Left colon (tissue), 2 donors: Measurements from ENCODE around the gene SNX19. TPM values are rescaled to one million over a fixed set of nuclear protein-coding genes. Genes with fewer than 3 reads are reported as not detected.
"Not testable (repeated sequence)": the region's sequence is repeated elsewhere in the genome, so short reads cannot be mapped to it uniquely, and the experiment has no call there.

Experiments used
- ATAC-seq: fragments of 200-7000 bp; cut with Tn5 transposase; one replicate; pipeline ENCODE4 v1.9.1; 2020; ENCODE audit warnings: mild to moderate bottlenecking, moderate library complexity
- DNase-seq, 2 donors: peaks; one replicate each; pipeline ENCODE4 v3.0.0-alpha.2; 2020
- intact Hi-C, 2 donors: fragments of 100-400 bp; cut with DNase I in 1 of 2; cut with micrococcal nuclease in 1 of 2; formaldehyde crosslinking; loops; one replicate each; pipeline versions ENCODE4 v1.11.2 to v1.14.0; 2022; cut with DNase I, micrococcal nuclease
- long read RNA-seq: library from polyadenylated mRNA; unstranded; transcript quantifications from one replicate; pipeline ENCODE4 v2.0.0, GENCODE V29; 2021
- total RNA-seq, 2 donors: library from RNA; stranded (reverse); fragmentation: NEBNext Ultra II Directional; extraction: Animal tissue kit (Norgen Biotek cat#: 25700); gene quantifications; one replicate each; pipeline ENCODE4 v1.2.1, GENCODE V29; 2021
- donor health status: DM: no; HTN: no; CAD: no.
- donor health status: DM: yes; HTN: yes; CAD: no.

The SNX19 gene, protein sequence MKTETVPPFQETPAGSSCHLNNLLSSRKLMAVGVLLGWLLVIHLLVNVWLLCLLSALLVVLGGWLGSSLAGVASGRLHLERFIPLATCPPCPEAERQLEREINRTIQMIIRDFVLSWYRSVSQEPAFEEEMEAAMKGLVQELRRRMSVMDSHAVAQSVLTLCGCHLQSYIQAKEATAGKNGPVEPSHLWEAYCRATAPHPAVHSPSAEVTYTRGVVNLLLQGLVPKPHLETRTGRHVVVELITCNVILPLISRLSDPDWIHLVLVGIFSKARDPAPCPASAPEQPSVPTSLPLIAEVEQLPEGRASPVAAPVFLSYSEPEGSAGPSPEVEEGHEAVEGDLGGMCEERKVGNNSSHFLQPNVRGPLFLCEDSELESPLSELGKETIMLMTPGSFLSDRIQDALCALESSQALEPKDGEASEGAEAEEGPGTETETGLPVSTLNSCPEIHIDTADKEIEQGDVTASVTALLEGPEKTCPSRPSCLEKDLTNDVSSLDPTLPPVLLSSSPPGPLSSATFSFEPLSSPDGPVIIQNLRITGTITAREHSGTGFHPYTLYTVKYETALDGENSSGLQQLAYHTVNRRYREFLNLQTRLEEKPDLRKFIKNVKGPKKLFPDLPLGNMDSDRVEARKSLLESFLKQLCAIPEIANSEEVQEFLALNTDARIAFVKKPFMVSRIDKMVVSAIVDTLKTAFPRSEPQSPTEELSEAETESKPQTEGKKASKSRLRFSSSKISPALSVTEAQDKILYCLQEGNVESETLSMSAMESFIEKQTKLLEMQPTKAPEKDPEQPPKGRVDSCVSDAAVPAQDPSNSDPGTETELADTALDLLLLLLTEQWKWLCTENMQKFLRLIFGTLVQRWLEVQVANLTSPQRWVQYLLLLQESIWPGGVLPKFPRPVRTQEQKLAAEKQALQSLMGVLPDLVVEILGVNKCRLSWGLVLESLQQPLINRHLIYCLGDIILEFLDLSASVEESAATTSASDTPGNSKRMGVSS
- 10 to 100 TPM; 59.0 to 60.6 TPM for total RNA-seq
- long read RNA-seq, full-length matches to known transcripts: 13 of 41 reads
- long read RNA-seq, partial matches to known transcripts: 5 of 41 reads
- long read RNA-seq, other reads (novel, unspliced or antisense): 23 of 41 reads

DNA sequence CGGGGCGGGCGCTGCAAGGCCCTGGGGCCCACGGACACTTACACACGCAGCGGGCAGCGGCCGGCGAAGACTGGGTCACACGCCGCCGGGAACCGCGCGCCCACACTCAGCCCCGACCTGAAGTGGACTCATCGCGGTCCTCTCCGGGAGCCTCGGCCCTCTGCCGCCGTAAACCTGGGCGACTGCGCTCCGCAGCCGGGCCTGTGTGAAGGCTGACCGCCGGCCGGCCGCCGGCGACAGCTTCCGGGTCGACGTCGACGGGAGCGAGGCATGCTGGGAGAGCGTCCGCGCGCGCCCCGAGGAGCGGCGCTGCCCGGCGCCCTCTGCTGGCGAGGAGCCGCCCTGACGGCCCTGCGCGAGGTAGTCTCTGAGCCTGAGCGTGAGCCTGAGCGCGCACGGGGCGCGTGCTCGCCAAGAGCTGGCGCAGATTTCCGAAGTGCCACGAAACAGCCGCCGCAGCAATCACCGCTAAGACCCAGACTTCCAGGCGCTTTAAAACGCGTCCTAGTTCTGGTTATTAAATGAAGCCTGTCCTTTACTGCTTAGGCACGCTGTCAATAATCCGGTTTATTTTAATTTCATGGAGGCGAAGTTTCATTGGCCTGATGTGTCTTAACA lies at the start of gene SNX19:
Gene SNX19, minus strand, starts transcription at position 242 of the 618 bp plus-strand sequence. CDS start 540 bp downstream, outside the sequence.
- ATAC-seq: peak; percentile 98
- peak; percentile 87 to 94 for DNase-seq
- intact Hi-C loops: no loop called here

DNA sequence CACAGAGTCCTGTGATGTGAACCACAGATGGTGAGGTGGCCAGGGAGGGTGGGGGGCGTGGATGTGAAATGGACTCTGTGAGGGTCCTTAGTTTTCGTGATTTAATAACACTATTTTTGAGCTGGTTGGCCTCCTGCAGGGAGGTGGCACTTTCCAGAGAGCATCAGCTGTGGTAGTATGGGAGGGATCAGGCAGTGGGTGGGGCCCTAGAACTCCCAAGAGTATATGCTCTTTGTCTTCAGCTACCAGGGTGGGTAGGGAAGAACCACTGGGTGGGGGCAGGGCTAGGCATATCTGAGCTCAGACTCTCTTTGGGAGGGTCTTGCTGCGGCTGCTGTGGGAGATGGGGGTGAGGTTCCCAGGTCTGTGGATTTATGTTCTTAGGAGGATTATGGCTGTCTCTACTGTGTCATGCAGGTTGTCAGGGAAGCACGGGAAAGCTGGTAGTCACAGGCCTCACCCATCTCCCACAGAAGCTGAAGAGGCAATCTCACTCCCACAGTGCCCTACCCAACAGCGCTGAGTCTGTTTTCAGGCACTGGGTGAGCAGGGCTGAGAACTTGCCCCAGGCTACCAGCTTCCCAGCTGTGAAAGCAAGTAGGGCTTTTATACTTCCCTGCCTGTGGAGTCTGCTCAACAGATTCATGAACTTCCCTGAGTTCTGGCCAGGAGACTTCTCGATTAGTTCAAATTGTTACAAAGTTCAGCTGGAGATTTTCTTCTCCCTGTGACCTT lies 47.9 kb upstream of the SNX19 start:
- DNase-seq (no peak), ATAC-seq (no peak)
- intact Hi-C loops: no loop called here

DNA sequence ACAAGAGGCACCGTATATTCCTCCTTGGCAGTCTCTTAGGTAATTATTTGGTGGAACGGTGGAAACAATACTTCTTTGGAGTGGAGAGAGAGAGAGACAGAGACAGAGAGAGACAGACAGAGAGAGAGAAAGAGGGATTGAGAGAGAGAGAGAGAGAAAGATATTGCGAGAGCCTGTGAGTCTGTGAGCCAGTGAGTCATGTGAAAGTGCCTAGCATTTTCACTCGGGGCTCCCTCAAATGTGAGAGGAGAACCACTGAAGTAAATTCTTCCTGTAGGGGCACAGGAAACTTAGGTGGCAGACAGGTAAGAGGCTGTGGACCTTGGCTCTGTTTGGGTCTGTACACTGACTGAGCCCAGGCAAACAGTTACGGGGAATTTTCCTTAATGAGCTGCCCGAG lies 31.6 kb upstream of the SNX19 start:
- ATAC-seq (no peak), DNase-seq (no peak)
- intact Hi-C loops: no loop called here

DNA sequence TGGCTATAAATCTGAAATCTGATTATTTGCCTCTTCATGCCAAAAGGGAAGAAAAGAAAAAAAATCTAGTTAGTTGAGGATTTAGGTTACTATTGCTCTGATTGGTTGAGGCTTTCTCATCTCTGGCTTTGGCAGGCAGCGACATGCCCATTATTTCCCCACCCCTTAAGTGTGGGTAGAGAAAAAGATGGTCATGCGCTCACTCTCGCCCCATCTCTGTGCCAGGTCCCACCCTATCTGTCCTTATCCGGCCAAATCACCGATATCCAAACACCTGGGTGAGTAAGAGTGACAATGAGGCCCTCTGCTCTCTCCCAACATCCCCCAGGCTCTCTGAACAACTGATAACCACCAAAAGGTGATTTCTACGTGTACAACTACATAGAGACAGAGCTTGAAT lies 31.2 kb upstream of the SNX19 start:
- intact Hi-C loops: no loop called here

DNA sequence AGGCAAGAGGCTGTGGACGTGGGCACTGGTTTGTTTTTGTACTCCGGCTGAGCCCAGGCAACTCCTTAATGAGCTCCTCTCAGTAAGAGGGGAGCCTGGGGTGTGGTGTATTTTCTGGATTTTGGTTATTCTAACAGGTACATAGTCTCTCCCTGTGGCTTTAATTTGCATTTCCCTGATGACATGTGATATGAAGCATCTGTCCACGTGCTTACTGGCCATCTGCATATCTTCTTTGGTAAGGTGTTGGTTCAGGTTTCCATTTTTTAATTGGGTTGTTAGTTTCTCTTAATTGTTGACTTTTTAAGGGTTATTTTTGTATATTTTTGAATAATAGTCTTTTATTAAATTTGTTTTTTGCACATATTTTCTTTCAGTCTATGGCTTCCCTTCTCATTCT lies 30.8 kb upstream of the SNX19 start:
- no peak for DNase-seq
- intact Hi-C loops: no loop called here
- ATAC-seq: no peak

More for the DNA sequence above, 31.2 kb upstream of the SNX19 start:
- ATAC-seq (no peak), DNase-seq (no peak)

DNA sequence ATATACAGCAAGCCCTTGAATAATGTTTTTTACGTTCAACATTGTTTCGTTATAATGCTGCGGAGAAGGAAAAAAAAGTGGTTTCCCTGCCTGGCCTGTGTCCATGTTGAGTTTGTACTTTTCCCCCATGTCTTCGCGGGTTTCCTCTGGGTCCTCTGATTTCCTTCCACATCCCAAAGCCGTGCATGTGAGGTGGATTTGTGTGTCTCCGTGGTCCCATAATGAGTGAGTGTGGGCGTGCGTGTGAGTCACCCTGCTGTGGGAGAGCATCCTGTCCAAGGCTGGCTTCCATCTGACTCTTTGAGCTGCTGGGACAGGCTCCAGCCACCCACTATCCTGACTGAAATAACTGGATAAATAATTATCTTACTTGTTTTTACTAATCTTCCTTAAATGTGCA lies 29.6 kb upstream of the SNX19 start:
- intact Hi-C loops: no loop called here
- DNase-seq: peak; percentile 7 to 24
- no peak for ATAC-seq

DNA sequence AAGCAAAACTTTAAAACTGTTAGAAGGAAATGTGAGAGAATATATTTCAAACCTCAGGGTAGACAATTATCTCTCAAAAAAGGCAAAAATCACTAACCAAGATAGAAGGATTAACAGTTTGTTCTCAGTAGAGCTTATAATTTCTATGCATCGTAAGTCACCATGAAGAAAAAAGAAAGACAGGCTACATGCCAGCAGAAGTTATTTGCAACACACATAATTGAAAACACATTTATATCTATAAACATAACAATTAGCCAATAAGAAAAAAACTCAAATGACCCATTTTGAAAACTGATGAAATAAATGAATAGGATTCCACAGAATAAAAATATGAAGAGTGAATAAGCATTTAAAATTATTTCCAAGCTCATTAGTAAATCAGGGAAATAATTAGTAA lies 24.4 kb upstream of the SNX19 start:
- DNase-seq (no peak), ATAC-seq (no peak)
- intact Hi-C loops: no loop called here

DNA sequence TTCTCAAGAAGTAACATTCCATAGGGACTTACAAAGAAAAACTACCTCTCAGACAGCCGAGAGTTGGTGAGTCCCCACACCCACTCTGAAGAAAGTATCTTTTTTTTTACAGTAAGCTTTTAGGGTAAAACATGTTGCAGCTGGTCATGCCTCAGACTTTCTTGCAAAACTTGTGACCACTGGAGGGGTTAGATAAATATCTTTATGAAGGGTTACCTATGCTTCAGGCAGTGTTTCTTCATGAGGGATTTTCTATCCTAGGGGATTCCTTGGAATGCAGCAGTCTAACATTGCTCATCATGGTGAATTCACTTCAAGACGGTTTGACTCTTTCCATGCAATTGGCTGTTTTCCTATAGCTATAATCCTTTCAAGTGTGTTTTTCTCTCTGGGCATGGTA lies 20.8 kb upstream of the SNX19 start:
- intact Hi-C loops: no loop called here
- DNase-seq: no peak
- ATAC-seq: no peak

DNA sequence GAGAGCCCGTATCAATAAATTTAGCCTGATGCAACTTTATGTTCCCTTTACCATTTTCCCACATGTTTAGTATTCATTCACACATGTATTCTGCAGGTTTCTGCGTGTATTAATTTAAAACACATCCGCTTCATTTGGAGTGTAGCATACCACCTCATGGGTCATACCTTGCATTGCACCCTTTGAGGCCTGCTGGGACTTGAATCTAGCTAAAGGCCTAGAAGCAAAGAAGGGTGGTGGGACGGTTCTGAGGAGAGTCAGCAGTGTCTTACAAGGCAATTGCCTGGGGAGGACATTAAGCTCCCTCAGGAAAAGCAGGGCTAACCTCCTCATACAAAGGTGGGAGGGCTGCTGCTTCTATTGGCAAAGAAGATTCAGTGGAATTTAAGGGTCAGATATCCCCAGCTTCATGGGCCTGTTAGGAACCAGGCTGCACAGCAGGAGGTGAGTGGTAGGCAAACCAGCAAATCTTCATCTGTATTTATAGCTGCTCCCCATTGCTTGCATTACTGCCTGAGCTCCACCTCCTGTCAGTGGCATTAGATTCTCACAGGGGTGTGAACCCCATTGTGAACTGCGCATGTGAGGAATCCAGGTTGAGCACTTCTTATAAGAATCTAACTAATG lies 15.9 kb upstream of the SNX19 start:
- intact Hi-C loops: no loop called here
- ATAC-seq (no peak), DNase-seq (no peak)

DNA sequence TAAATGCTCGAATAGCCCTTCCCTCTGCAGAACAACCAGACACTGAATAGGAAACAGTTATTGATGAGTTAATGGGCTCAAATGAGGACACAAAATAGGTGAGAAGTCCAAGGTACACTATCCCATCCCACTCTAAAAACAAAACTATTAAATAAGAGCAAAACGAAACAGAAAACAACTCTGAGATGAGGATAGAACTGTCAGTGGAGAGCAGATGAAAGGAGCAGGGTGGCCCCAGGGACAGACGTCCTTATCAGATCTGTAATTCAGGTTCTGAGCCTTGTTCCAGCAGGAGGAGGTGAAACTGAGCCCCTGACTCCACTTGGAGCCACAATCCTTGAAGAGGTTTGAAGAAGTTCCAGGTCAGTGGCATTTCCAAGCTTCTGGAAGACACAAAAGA lies 8.5 kb upstream of the SNX19 start:
- DNase-seq: no peak
- no peak for ATAC-seq
- intact Hi-C loops: loop anchor here in 1 of 2 donors (10.0 kb wide), 1 partner anchor 750 kb away; no protein-coding TSS in a partner anchor

DNA sequence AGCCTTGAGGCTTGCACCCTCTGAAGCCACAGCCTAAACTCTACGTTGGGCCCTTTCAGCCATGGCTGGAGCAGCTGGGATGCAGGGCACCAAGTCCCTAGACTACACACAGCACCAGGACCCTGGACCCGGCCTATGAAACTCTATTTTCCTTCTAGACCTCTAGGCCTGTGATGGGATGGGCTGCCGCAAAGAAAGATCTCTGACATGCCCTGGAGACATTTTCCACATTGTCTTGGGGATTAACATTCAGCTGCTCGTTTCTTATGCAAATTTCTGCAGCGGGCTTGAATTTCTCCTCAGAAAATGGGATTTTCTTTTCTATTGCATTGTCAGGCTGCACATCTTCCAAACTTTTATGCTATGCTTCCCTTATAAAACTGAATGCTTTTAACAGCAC lies 4.3 kb upstream of the SNX19 start:
- DNase-seq, ATAC-seq: not testable (repeated sequence)
- intact Hi-C loops: loop anchor here in 1 of 2 donors (10.0 kb wide), 1 partner anchor 754 kb away; no protein-coding TSS in a partner anchor

DNA sequence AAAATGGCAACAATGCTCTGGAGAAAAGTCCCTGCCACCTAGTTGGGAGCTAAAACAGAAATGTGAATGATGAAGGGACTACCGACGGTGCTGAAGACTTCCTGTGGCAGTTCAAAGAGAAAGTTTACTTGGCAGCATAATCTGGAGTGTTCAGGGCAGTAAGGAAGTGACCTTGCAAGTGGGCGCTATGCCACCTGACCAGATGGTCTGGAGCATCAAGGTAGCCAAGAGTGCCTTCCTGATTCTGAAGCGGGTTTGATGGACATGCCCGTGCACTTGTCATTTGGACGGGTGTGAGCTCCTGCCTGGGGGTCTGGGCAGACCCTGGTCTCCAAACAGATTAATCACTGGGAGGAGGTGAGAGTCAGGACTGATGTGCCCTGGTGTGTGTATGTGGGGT lies 1.8 kb upstream of the SNX19 start:
- DNase-seq (peak; percentile 39), ATAC-seq (no peak)
- intact Hi-C loops: no loop called here

DNA sequence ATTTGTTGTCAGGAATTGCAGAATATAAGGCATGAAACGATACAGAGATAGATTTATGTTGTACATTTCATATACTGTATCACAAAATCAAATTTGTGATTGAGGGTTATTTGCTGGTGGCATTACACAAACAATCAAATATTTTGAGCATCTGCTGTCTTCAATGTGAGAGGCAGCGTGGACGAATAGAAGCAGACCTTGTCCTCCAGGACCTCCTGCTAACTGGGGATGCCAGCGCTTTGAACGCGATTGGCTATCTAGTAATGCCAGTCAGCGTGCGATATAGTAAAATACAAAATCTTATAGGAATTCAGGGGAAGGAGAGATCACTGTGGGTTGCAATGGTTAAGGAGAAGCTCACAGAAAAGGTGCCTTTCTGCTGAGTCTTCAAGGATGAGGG lies 631 bp upstream of the SNX19 start:
- no peak for ATAC-seq
- intact Hi-C loops: no loop called here

DNA sequence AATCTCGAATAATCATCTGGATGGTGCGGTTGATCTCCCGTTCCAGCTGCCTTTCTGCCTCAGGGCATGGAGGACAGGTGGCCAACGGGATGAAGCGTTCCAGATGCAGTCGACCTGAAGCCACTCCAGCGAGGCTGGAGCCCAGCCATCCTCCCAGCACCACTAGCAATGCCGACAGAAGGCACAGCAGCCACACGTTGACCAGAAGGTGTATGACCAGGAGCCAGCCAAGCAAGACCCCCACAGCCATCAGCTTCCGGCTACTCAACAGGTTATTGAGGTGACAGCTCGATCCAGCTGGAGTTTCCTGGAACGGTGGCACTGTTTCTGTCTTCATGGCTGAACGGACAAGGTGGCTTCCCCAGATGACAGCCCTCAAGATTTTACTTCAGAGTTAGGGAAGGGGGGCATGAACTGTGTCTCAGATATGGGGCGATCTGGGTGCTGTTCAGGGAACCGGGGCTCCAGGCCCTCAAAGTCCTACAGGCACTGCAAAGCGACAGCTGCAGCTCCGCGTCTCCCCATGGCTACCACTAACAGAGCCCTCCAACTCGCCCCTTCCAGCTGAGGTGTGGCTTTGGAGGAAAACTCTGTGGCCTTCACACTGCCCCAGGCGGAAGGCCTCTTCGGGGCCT lies 559 bp downstream of the SNX19 start:
- peak in 1 of 2 donors; percentile 33 for DNase-seq
- intact Hi-C loops: no loop called here
- ATAC-seq: peak; percentile 6

More for the DNA sequence above, 631 bp upstream of the SNX19 start:
- DNase-seq: no peak

DNA sequence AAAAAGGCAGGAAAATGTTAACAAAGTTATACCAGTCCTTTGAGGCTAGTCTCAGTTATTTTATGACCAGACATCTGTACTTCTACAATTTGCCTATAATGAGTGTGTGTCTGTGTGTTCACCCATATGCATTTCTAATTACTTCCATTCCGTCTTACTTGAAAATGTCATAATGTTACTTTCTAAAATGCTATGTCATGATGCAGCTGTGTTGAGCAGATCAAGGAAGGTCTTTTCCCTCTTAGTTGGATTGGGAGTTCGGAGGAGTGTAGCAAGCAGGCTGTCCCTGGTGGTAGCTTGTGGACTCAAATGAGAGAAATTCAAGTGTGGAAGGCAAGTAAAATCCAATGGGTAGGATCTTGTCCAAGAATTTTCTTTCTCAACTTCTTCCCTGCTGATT lies 3.0 kb downstream of the SNX19 start:
- DNase-seq (no peak), ATAC-seq (no peak)
- intact Hi-C loops: no loop called here

DNA sequence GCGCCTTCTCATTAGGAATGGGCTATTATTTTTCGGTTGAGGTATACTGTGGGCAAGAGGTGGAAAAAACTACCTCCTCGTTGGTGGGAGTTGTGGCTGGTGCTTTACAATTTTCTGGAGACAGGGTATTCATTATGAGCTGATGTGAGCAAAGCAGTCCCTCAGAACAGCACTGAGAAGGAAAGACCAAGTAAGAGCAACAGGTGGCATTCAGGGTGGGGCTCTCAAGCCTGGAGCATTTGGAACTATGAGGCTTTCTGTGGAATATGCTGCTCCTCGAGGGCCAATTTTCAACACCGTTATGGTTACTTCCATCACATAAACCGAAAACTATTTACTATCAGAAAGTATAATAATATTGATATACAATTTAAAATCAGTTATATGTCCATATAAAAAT lies 3.7 kb downstream of the SNX19 start:
- intact Hi-C loops: no loop called here
- no peak for DNase-seq
- ATAC-seq: no peak

DNA sequence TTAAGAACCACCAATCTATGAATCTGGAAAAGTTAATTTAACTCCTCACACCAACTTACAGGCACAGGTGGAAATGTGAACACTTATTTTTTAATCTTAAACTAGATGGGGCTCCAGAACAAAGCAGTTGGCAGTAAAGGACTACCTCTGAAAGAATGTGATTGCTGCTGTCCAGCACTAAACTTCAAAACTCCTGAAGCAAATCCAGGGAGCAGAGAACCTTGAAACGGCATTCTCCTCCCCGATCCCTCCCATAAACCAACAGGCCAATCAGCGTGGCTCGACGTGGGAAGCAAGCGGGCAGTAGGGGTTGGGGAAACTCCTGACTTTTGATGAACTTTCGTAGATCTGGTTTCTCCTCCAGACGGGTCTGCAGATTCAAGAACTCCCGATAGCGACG lies 5.0 kb downstream of the SNX19 start:
- intact Hi-C loops: no loop called here
- DNase-seq: no peak
- no peak for ATAC-seq
